Naive thymus-derived CD4-positive, alpha-beta T cell (primary cell): ENCODE data around the gene FAM20A. TPM values are rescaled to one million over a fixed set of nuclear protein-coding genes. Genes with fewer than 3 reads are reported as not detected.
"Not testable (repeated sequence)": the region's sequence is repeated elsewhere in the genome, so short reads cannot be mapped to it uniquely, and the experiment has no call there.

Experiments
- ATAC-seq: fragments of 150-1000 bp; cut with Tn5 transposase; 2 replicates; pipeline ENCODE4 v1.10.0; 2021; ENCODE audit warnings: mild to moderate bottlenecking, moderate library complexity
- CTCF ChIA-PET: fragments of 350-600 bp; sonication (Branson Sonifier 250); formaldehyde crosslinking; loops from one replicate; lab custom pipeline; 2021; ENCODE audit warnings: antibody characterized with exemption; lab: Charles Lee
- POLR2A ChIA-PET: fragments of 350-600 bp; sonication (Branson Sonifier 250); formaldehyde crosslinking; loops from one replicate; lab custom pipeline; 2021; ENCODE audit warnings: antibody characterized with exemption, inconsistent platforms; lab: Charles Lee
- DNase-seq, 9 donors: peaks; one replicate each; pipeline versions ENCODE4 v3.0.0 to v3.0.0-alpha.2; 2020 to 2022; ENCODE audit warnings: mixed read lengths in 1 of 9
- H3K27ac ChIP-seq: one replicate; pipeline ENCODE4 v1.7.0; 2013; ENCODE audit warnings: mild to moderate bottlenecking, low read depth, low read length, moderate library complexity
- H3K27me3 ChIP-seq, 2 donors: one replicate each; pipeline ENCODE4 v1.7.0; 2013; ENCODE audit warnings: low read length in 2 of 2, mild to moderate bottlenecking in 2 of 2, moderate library complexity in 2 of 2; ENCODE audit not compliant: control insufficient read depth in 2 of 2, insufficient read depth in 2 of 2
- H3K36me3 ChIP-seq, 3 experiments: 1 replicate in 2 of 3; 2 replicates in 1 of 3; pipeline ENCODE4 v1.7.0; 2013; ENCODE audit warnings: low read length in 3 of 3, mild to moderate bottlenecking in 3 of 3, moderate library complexity in 1 of 3; ENCODE audit not compliant: insufficient read depth in 3 of 3, control insufficient read depth in 2 of 3
- H3K4me1 ChIP-seq, 2 donors: one replicate each; pipeline ENCODE4 v1.7.0; 2013; ENCODE audit warnings: low read length in 2 of 2, mild to moderate bottlenecking in 2 of 2, moderate library complexity in 1 of 2; ENCODE audit not compliant: control insufficient read depth in 2 of 2, insufficient read depth in 2 of 2
- H3K4me3 ChIP-seq: 2 replicates; pipeline ENCODE4 v1.7.0; 2013; ENCODE audit warnings: mild to moderate bottlenecking, low read length
- H3K9me3 ChIP-seq, 3 experiments: 1 replicate in 2 of 3; 2 replicates in 1 of 3; pipeline ENCODE4 v1.7.0; 2013; ENCODE audit warnings: low read length in 3 of 3; ENCODE audit not compliant: control insufficient read depth in 2 of 3
- H3K27ac Mint-ChIP-seq, 9 donors: one replicate each; pipeline ENCODE4 v1.8.0; 2020 to 2022; ENCODE audit warnings: mixed read lengths in 9 of 9, mild to moderate bottlenecking in 8 of 9, moderate library complexity in 5 of 9, inconsistent platforms in 2 of 9
- H3K27me3 Mint-ChIP-seq, 5 donors: one replicate each; pipeline ENCODE4 v1.8.0; 2021 to 2022; ENCODE audit warnings: mixed read lengths in 5 of 5, mild to moderate bottlenecking in 1 of 5
- H3K36me3 Mint-ChIP-seq, 5 donors: one replicate each; pipeline ENCODE4 v1.8.0; 2020 to 2022; ENCODE audit warnings: mixed read lengths in 5 of 5, mild to moderate bottlenecking in 3 of 5, inconsistent platforms in 1 of 5
- H3K4me1 Mint-ChIP-seq, 7 donors: one replicate each; pipeline ENCODE4 v1.8.0; 2020 to 2022; ENCODE audit warnings: mixed read lengths in 7 of 7, mild to moderate bottlenecking in 3 of 7, inconsistent platforms in 1 of 7
- H3K4me3 Mint-ChIP-seq, 10 donors: one replicate each; pipeline ENCODE4 v1.8.0; 2020 to 2022; ENCODE audit warnings: mild to moderate bottlenecking in 10 of 10, mixed read lengths in 10 of 10, moderate library complexity in 6 of 10, inconsistent platforms in 2 of 10
- H3K9me3 Mint-ChIP-seq, 11 donors: one replicate each; pipeline ENCODE4 v1.8.0; 2020 to 2022; ENCODE audit warnings: mixed read lengths in 11 of 11, mild to moderate bottlenecking in 4 of 11, inconsistent platforms in 1 of 11, moderate library complexity in 1 of 11
- intact Hi-C, 2 donors: fragments of 100-400 bp; cut with micrococcal nuclease; formaldehyde crosslinking; loops; one replicate each; pipeline ENCODE4 v1.15.1; 2023
- polyA plus RNA-seq, 2 donors: library from polyadenylated mRNA; unstranded; fragments of 300-500 nt; fragmentation: Illumina TruSeq; gene quantifications; one replicate each; pipeline ENCODE4 v1.2.3, GENCODE V29; 2021
- total RNA-seq, 6 experiments: library from RNA in 5 of 6; stranded (reverse) in 5 of 6; gene quantifications; 1 replicate in 5 of 6; 2 replicates in 1 of 6; pipeline ENCODE4 v1.2.3 and lab custom pipeline; 2021 to 2026

FAM20A gene
- total and polyA plus RNA-seq, 7 experiments from 2014 or later = 0.19 to 2.9 (median 0.42) TPM; not detected in 4

DNA sequence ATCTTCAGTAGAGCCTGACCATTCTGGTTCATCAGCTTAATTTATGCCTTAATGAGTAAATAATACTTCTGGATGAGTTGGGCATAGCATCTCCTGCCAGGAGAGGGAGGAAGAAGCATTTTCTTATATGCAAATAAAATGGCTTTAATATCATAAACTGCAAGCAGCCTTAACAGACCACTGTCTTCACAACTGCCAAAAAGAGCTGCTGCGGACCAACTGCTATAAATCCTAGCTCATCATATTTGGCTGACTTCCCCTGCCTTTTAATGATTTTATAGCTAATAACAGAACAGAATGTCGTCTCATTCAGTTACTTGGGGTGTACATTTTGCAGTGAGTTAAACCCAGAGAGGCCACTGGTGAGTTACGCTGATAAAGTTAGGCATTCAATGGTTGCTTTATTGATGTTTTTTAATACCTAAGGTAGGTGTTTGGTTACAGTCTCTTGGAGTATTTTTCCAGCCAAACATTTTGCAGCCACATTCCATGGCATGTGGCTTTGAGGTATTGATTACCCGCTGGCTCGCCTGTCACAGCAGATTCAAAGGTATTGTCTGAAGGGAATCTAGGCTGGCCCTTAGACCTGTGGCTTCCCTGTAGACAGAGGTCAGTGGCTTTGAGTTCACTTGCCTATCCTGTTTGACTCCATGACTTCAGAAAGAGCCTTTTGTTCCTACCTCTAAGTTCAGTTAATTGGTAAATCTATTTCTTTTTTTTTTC is 16.4 kb downstream of the FAM20A start:
- Mint-ChIP-seq H3K36me3 (peaks cover 0 to 9% (median 0%) of the 10 kb centered on the region in 5 donors), H3K4me3 (no peak overlapping the region), H3K9me3 (peaks cover 0 to 14% (median 4%) of the 10 kb centered on the region in 11 donors), H3K27ac (no peak overlapping the region), H3K4me1 (no peaks in the 10 kb centered on the region), H3K27me3 (peaks cover 5 to 12% (median 9%) of the 10 kb centered on the region in 5 donors)
- Histone ChIP-seq H3K36me3 (no peaks in the 10 kb centered on the region), H3K27ac (no peak overlapping the region), H3K4me1 (no peaks in the 10 kb centered on the region), H3K27me3 (no peaks in the 10 kb centered on the region), H3K4me3 (no peak overlapping the region), H3K9me3 (peaks cover 0 to 9% (median 0%) of the 10 kb centered on the region in 3 experiments)
- ChIA-PET POLR2A (no interaction called here), CTCF (interaction anchor here (0.6 kb wide), 1 partner anchor 37 kb away, joined by 4 read pairs; no protein-coding TSS in a partner anchor)
- ATAC-seq (no peak), DNase-seq (no peak)
- intact Hi-C loops = no loop called here

- CTCF ChIA-PET, H3K9me3 ChIP-seq, H3K4me3 Mint-ChIP-seq, H3K27ac ChIP-seq, H3K27me3 ChIP-seq, DNase-seq, H3K4me3 ChIP-seq, intact Hi-C loops, POLR2A ChIA-PET, ATAC-seq, H3K27ac Mint-ChIP-seq, H3K9me3 Mint-ChIP-seq, H3K36me3 Mint-ChIP-seq, H3K36me3 ChIP-seq, H3K4me1 ChIP-seq, H3K4me1 Mint-ChIP-seq: not testable (repeated sequence)
- H3K27me3 Mint-ChIP-seq = peaks cover 5 to 11% (median 8%) of the 10 kb centered on the region in 5 donors
Measured at GRCh38 chr17:68582867-68583266, 18.3 kb downstream of the FAM20A start.

- Histone ChIP-seq H3K4me1 (no peaks in the 10 kb centered on the region), H3K27ac (no peak overlapping the region), H3K9me3 (no peaks in the 10 kb centered on the region), H3K36me3 (no peaks in the 10 kb centered on the region), H3K4me3 (no peak overlapping the region), H3K27me3 (no peaks in the 10 kb centered on the region)
- H3K4me1 Mint-ChIP-seq = no peaks in the 10 kb centered on the region
- CTCF ChIA-PET = no interaction called here
- peaks cover 2 to 10% (median 5%) of the 10 kb centered on the region in 5 donors for H3K27me3 Mint-ChIP-seq
- H3K27ac Mint-ChIP-seq = no peak overlapping the region
- POLR2A ChIA-PET = no interaction called here
- intact Hi-C loops = no loop called here
- DNase-seq (no peak), ATAC-seq (no peak)
- H3K4me3 Mint-ChIP-seq = no peak overlapping the region
- peaks cover 0 to 4% (median 0%) of the 10 kb centered on the region in 5 donors for H3K36me3 Mint-ChIP-seq
- H3K9me3 Mint-ChIP-seq = peaks cover 0 to 4% (median 0%) of the 10 kb centered on the region in 11 donors
Measured at GRCh38 chr17:68581863-68582645, 19.1 kb downstream of the FAM20A start.

DNA sequence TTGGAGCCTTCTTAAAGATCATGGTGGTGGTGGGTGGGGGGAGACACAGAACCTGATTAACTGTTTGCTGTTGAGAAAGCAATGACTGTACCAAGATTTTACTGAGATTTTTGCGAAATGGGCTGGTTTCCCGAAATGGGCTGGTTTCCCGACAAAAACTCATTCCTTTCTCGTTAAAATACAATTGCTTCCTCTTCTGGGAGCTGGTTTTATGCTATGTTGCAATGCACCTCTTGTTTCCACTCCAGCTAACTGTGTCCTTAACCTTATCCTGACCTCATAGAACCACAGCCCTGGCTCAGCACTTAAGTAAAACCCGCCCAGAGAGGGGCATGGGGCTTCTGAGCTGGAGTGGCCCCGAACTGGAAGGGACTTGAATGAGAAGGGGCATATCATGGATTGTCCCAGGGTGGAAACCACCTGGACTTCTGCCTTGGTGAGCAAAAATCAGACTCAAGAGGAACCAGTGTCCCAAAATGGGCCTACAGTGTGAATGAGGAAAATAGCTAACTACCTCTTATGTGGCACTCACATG is 20.9 kb downstream of the FAM20A start:
- ATAC-seq (no peak), DNase-seq (no peak)
- intact Hi-C loops = no loop called here
- H3K4me1 ChIP-seq = no peaks in the 10 kb centered on the region
- H3K27me3 ChIP-seq = no peaks in the 10 kb centered on the region
- H3K36me3 Mint-ChIP-seq = peaks cover 0 to 4% (median 0%) of the 10 kb centered on the region in 5 donors
- POLR2A ChIA-PET = no interaction called here
- no peak overlapping the region for H3K4me3 Mint-ChIP-seq
- H3K4me1 Mint-ChIP-seq = no peaks in the 10 kb centered on the region
- no peak overlapping the region for H3K4me3 ChIP-seq
- no peak overlapping the region for H3K27ac Mint-ChIP-seq
- H3K9me3 ChIP-seq = no peaks in the 10 kb centered on the region
- H3K27ac ChIP-seq = no peak overlapping the region
- H3K36me3 ChIP-seq = no peaks in the 10 kb centered on the region
- H3K9me3 Mint-ChIP-seq = peaks cover 0 to 4% (median 0%) of the 10 kb centered on the region in 11 donors
- CTCF ChIA-PET = no interaction called here
- peaks cover 0 to 10% (median 0%) of the 10 kb centered on the region in 5 donors for H3K27me3 Mint-ChIP-seq

GRCh38 chr17:68579194-68579927 is 21.8 kb downstream of the FAM20A start:
- peaks cover 0 to 4% (median 0%) of the 10 kb centered on the region in 11 donors for H3K9me3 Mint-ChIP-seq
- no peaks in the 10 kb centered on the region for H3K36me3 ChIP-seq
- H3K27ac ChIP-seq = no peak overlapping the region
- H3K36me3 Mint-ChIP-seq = peaks cover 0 to 4% (median 0%) of the 10 kb centered on the region in 5 donors
- no peaks in the 10 kb centered on the region for H3K9me3 ChIP-seq
- CTCF ChIA-PET = no interaction called here
- ATAC-seq (no peak), DNase-seq (no peak)
- H3K4me1 ChIP-seq = no peaks in the 10 kb centered on the region
- intact Hi-C loops = no loop called here
- no peak overlapping the region for H3K4me3 ChIP-seq
- no peak overlapping the region for H3K27ac Mint-ChIP-seq
- POLR2A ChIA-PET = no interaction called here
- H3K4me1 Mint-ChIP-seq = no peaks in the 10 kb centered on the region
- no peak overlapping the region for H3K4me3 Mint-ChIP-seq
- peaks cover 0 to 10% (median 0%) of the 10 kb centered on the region in 5 donors for H3K27me3 Mint-ChIP-seq
- no peaks in the 10 kb centered on the region for H3K27me3 ChIP-seq

DNA sequence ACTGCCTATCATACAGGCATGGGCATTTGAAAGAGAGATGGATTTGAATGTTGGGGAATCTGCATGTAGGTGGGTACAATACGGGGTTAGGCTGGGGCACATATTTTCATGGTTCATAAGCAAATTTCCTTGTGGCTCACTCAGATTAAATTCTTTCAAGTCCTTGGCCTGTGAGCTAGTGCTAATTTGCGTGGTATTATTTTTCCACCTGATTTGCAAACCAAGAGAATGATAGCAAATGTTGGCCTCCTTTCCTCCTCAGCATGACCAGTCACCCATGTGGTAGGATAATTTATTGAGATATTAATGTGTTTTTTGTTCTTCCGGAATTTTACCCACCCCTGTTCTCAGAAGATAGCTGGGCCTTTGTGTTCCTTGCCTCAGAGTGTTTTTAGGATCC is 22.9 kb downstream of the FAM20A start:
- no peak overlapping the region for H3K27ac Mint-ChIP-seq
- POLR2A ChIA-PET = no interaction called here
- intact Hi-C loops = no loop called here

More for the DNA sequence above, 22.9 kb downstream of the FAM20A start:
- Histone ChIP-seq H3K4me3 (no peak overlapping the region), H3K27ac (no peak overlapping the region), H3K4me1 (no peaks in the 10 kb centered on the region), H3K9me3 (no peaks in the 10 kb centered on the region), H3K36me3 (no peaks in the 10 kb centered on the region), H3K27me3 (no peaks in the 10 kb centered on the region)
- Mint-ChIP-seq H3K36me3 (peaks cover 0 to 2% (median 0%) of the 10 kb centered on the region in 5 donors), H3K4me3 (no peak overlapping the region), H3K27me3 (peaks cover 0 to 6% (median 0%) of the 10 kb centered on the region in 5 donors), H3K4me1 (no peaks in the 10 kb centered on the region), H3K9me3 (peaks cover 0 to 4% (median 0%) of the 10 kb centered on the region in 11 donors)
- CTCF ChIA-PET = no interaction called here
- DNase-seq (no peak), ATAC-seq (no peak)
